ENCODE results near the gene CHCHD3.

DNA sequence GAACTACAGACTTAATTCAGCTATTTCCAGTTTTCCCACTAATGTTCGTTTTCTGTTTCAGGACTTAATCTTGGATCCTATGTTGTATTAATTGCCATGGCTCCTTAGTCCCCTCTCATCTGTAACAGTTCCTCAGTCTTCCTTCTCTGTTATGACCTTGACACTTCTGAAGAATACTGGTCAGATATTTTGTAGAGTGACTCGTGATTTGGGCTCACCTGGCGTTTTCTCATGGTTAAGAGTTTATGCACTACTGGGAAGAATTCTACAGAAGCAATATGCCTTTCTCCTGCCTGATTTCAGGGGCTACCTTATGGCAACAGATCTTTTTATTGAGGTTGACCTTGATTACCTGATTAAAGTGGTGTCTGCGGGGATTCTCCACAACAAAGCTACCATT lies 239.4 kb downstream of the CHCHD3 start:
- TF ChIP-seq, protein P1, sequence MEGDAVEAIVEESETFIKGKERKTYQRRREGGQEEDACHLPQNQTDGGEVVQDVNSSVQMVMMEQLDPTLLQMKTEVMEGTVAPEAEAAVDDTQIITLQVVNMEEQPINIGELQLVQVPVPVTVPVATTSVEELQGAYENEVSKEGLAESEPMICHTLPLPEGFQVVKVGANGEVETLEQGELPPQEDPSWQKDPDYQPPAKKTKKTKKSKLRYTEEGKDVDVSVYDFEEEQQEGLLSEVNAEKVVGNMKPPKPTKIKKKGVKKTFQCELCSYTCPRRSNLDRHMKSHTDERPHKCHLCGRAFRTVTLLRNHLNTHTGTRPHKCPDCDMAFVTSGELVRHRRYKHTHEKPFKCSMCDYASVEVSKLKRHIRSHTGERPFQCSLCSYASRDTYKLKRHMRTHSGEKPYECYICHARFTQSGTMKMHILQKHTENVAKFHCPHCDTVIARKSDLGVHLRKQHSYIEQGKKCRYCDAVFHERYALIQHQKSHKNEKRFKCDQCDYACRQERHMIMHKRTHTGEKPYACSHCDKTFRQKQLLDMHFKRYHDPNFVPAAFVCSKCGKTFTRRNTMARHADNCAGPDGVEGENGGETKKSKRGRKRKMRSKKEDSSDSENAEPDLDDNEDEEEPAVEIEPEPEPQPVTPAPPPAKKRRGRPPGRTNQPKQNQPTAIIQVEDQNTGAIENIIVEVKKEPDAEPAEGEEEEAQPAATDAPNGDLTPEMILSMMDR (IDR thresholded peaks at IDR 0.05; ENCODE audit: low read depth, low read length) = no peak
- no peak for TF ChIP-seq EZH2phosphoT487 (IDR thresholded peaks at IDR 0.05; ENCODE audit: low read depth)
